Testis (tissue), 3 donors: ENCODE results near the gene LMX1A. TPM values are rescaled to one million over a fixed set of nuclear protein-coding genes. Genes with fewer than 3 reads are reported as not detected.

ENCODE experiments used
- DNase-seq: peaks from one replicate; pipeline ENCODE4 v3.0.0-alpha.2; 2019
- H3K27ac ChIP-seq, 2 donors: fragments of 200-600 bp; sonication (generic); one replicate each; pipeline ENCODE4 v1.5.1; 2019
- H3K27me3 ChIP-seq: fragments of 200-600 bp; sonication (generic); one replicate; pipeline ENCODE4 v1.5.1; 2019
- H3K36me3 ChIP-seq: fragments of 200-600 bp; sonication (generic); one replicate; pipeline ENCODE4 v1.5.1; 2017; ENCODE audit warnings: low read depth; ENCODE audit errors: missing control alignments
- H3K4me1 ChIP-seq: fragments of 200-600 bp; sonication (generic); one replicate; pipeline ENCODE4 v1.5.1; 2019
- H3K4me3 ChIP-seq, 2 donors: fragments of 200-600 bp; sonication (generic); one replicate each; pipeline ENCODE4 v1.5.1; 2017 to 2019
- H3K9me3 ChIP-seq: fragments of 200-600 bp; sonication (generic); one replicate; pipeline ENCODE4 v1.5.1; 2017
- POLR2A ChIP-seq: fragments of 450-650 bp; IDR thresholded peaks from one replicate; pipeline ENCODE4 v1.6.1; 2017; ENCODE audit warnings: antibody characterized with exemption, mild to moderate bottlenecking, moderate library complexity
- WGBS, 2 donors: methylation state at CpG; one replicate each; pipeline ENCODE4 v1.1.5; 2018; 5-methylcytosine and 5-hydroxymethylcytosine counted together
- intact Hi-C: fragments of 100-400 bp; cut with DNase I; formaldehyde crosslinking; loops from one replicate; pipeline ENCODE4 v1.15.1; 2023; ENCODE audit warnings: low total_unique reads
- polyA plus RNA-seq: library from polyadenylated mRNA; stranded (reverse); fragments of 350-450 nt; fragmentation: Illumina TruSeq; extraction: RNeasy Lipid Tissue Mini Kit (QIAGEN cat#74804); gene quantifications from one replicate; pipeline ENCODE4 v1.2.3, GENCODE V29; 2014; ENCODE audit warnings: low read depth, low replicate concordance; ENCODE audit not compliant: insufficient read depth
- total RNA-seq, 2 donors: library from RNA; depleted of rRNA; stranded (reverse); fragments of >200 nt; gene quantifications; one replicate each; pipeline ENCODE4 v1.2.3, GENCODE V29; 2016
- TF ChIP-seq, protein P1 (sequence below), 3 experiments: fragments of 450-650 bp in 2 of 3; fragments of 200-600 bp in 1 of 3; sonication (generic) in 1 of 3; IDR thresholded peaks; one replicate each; pipeline ENCODE4 v1.5.1; 2016 to 2019; ENCODE audit warnings: antibody characterized with exemption in 3 of 3, mild to moderate bottlenecking in 2 of 3, moderate library complexity in 1 of 3

LMX1A gene
- total and polyA plus RNA-seq, 3 donors from 2014 or later: 0.62 to 2.6 (median 0.94) TPM

DNA sequence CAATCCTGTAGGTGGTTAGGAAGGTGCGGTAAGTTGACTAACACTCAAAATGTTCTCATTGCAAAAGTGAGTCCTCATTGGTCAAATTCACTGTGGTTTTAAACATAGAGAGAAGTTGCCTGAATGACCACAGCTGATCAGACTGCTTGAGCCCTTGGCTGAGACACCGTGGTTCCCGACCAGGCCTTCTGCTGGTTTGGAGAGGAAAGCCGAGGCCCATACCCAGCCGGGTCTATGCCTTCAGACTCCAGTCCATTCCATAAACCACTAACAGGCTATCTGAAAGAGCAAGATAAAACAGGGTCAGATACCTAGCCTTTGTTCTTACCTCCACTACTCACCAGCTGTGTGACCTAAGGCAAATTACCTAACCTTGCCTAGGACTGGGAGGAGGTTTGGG, 133.9 kb downstream of the LMX1A start:
- no peak for DNase-seq
- H3K27ac ChIP-seq: no peak overlapping the region
- H3K9me3 ChIP-seq: no peaks in the 10 kb centered on the region
- intact Hi-C loops: no loop called here
- no peaks in the 10 kb centered on the region for H3K4me1 ChIP-seq
- H3K27me3 ChIP-seq: no peaks in the 10 kb centered on the region
- WGBS, 2 donors: 85 to 89% methylated on average over 5 of the region's 5 CpGs
- H3K36me3 ChIP-seq: no peaks in the 10 kb centered on the region
- no peak overlapping the region for H3K4me3 ChIP-seq
- TF ChIP-seq, protein P1, sequence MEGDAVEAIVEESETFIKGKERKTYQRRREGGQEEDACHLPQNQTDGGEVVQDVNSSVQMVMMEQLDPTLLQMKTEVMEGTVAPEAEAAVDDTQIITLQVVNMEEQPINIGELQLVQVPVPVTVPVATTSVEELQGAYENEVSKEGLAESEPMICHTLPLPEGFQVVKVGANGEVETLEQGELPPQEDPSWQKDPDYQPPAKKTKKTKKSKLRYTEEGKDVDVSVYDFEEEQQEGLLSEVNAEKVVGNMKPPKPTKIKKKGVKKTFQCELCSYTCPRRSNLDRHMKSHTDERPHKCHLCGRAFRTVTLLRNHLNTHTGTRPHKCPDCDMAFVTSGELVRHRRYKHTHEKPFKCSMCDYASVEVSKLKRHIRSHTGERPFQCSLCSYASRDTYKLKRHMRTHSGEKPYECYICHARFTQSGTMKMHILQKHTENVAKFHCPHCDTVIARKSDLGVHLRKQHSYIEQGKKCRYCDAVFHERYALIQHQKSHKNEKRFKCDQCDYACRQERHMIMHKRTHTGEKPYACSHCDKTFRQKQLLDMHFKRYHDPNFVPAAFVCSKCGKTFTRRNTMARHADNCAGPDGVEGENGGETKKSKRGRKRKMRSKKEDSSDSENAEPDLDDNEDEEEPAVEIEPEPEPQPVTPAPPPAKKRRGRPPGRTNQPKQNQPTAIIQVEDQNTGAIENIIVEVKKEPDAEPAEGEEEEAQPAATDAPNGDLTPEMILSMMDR (IDR thresholded peaks at IDR 0.05): no peak
- no peak for TF ChIP-seq POLR2A

DNA sequence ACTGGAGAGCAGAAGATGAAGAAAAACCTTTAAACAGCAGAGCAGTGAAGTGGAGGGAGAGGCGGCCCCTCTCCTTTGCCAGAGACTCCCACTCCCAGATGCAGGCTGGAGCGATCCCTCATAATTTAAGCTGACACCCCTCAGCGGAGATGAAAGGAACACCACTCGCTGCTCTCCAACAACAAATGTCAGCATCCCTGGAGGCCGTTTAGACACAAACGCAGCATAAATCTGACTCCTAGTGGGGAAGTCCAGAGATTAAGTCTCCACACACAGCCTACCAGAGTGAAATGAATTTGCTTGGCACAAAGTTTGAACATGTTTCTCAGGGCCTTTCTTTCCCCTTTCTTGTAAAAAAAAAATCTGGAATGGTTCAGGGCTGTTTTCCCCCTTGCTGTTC, 137.8 kb downstream of the LMX1A start:
- Histone ChIP-seq H3K27ac (no peak overlapping the region), H3K4me1 (no peaks in the 10 kb centered on the region), H3K4me3 (no peak overlapping the region), H3K27me3 (no peaks in the 10 kb centered on the region), H3K9me3 (no peaks in the 10 kb centered on the region), H3K36me3 (no peaks in the 10 kb centered on the region)
- intact Hi-C loops: no loop called here
- no peak for TF ChIP-seq POLR2A
- TF ChIP-seq, protein P1 (IDR thresholded peaks at IDR 0.05): no peak
- 24 to 31% methylated on average over 6 of the region's 6 CpGs for WGBS, 2 donors
- no peak for DNase-seq

DNA sequence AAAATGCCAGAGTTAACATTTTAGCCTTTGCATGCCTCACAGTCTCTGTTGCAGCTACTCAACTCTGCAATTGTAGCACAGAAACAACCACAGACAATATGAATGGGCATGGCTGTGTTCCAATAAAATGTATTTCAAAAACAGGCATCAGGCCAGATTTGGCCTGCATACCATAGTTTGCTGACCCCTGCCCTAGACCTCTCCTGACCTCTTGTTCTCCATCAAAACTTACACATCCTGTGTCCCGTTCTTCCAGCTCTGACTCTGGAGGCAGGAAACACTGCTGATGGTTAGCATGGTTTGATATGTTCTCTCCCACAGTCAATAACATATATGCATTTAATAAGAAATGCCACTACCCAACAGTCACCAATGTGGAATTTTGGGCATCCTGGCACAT, 138.6 kb downstream of the LMX1A start:
- no peak overlapping the region for H3K27ac ChIP-seq
- no peaks in the 10 kb centered on the region for H3K27me3 ChIP-seq
- H3K4me1 ChIP-seq: no peaks in the 10 kb centered on the region
- no peaks in the 10 kb centered on the region for H3K9me3 ChIP-seq
- TF ChIP-seq POLR2A: no peak
- TF ChIP-seq, protein P1 (IDR thresholded peaks at IDR 0.05): no peak
- H3K4me3 ChIP-seq: no peak overlapping the region
- 47 to 62% methylated on average over 1 of the region's 1 CpG for WGBS, 2 donors
- no peaks in the 10 kb centered on the region for H3K36me3 ChIP-seq
- intact Hi-C loops: no loop called here
- DNase-seq: no peak

DNA sequence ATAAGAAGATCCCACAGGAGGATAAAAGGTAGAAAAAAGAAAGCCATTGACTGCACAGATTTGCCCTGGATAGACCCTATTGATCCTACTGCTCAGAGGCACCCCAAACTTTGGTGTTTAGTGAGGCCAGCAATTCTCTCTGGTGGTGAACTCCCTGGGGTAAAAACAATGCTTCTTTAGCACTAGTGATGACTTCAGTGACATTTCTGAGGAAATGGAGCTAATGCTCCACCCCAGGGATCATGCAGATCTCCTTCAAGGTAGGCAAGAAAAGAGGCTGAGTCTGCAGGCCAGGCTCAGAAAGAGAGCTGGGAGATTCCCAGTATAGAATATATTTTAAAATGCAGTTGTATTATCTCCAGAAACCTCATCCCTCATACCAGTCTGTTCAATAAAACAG, 140.3 kb downstream of the LMX1A start:
- Histone ChIP-seq H3K4me3 (no peak overlapping the region), H3K27me3 (no peaks in the 10 kb centered on the region), H3K27ac (no peak overlapping the region), H3K36me3 (no peaks in the 10 kb centered on the region), H3K9me3 (no peaks in the 10 kb centered on the region), H3K4me1 (no peaks in the 10 kb centered on the region)
- DNase-seq: no peak
- intact Hi-C loops: no loop called here
- TF ChIP-seq, protein P1 (IDR thresholded peaks at IDR 0.05): no peak
- TF ChIP-seq POLR2A: no peak

DNA sequence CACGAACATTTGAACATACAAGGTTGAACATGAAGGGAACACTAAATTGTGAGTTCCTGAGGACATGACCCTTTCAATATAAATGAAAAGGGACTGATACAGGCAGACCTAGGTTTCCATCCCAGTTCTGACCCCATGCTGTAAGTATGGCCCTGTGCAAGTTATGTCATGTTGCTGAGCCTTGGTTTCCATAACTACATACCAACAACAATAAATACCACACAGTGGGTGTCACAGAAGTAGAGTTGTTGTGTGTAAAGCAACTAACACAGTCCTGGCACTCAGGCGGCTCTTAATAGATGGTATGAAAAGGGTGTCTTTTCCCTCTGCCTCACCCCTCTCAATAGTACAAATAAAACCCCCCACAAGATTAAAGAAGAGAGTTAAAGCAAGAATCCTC, 140.8 kb downstream of the LMX1A start:
- Histone ChIP-seq H3K27me3 (no peaks in the 10 kb centered on the region), H3K27ac (no peak overlapping the region), H3K9me3 (no peaks in the 10 kb centered on the region), H3K4me1 (no peaks in the 10 kb centered on the region), H3K4me3 (no peak overlapping the region), H3K36me3 (no peaks in the 10 kb centered on the region)
- 84 to 87% methylated on average over 2 of the region's 2 CpGs for WGBS, 2 donors
- intact Hi-C loops: no loop called here
- TF ChIP-seq, protein P1 (IDR thresholded peaks at IDR 0.05): no peak
- TF ChIP-seq POLR2A: no peak
- no peak for DNase-seq
